ENCODE results near the gene PNKD.

DNA sequence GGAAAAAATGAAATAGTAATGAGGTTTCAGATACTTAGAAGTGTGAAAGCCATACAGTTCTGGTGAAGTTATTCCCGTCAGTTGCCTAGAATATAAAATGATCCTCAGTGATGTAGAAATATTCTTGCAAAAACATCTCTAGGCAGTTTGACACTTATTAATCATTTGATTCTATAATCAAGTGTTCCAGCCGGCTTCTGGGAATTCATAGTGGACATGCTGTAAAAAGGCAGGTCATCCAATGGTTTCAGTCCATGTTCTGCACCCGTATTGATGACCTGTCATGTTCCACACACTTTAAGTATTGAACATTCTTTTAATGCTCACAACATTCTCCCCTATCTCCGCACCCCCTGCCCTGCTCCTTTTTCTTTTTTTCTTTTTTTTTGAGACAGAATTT lies 33.5 kb upstream of the PNKD start:
- no peak for TF ChIP-seq ZBTB40 (IDR thresholded peaks at IDR 0.05; ENCODE audit: borderline replicate concordance)
- TF ChIP-seq RELA (IDR thresholded peaks at IDR 0.05; ENCODE audit: borderline replicate concordance, partially characterized antibody), result no peak
- peak; percentile 65; the same call in 1 of the 2 replicates for TF ChIP-seq POLR2AphosphoS5 (IDR thresholded peaks at IDR 0.05; ENCODE audit: low read length)
- TF ChIP-seq, protein P1, sequence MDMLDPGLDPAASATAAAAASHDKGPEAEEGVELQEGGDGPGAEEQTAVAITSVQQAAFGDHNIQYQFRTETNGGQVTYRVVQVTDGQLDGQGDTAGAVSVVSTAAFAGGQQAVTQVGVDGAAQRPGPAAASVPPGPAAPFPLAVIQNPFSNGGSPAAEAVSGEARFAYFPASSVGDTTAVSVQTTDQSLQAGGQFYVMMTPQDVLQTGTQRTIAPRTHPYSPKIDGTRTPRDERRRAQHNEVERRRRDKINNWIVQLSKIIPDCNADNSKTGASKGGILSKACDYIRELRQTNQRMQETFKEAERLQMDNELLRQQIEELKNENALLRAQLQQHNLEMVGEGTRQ (IDR thresholded peaks at IDR 0.05; ENCODE audit: borderline replicate concordance, low read depth, low read length), result no peak
- TF ChIP-seq WRNIP1 (IDR thresholded peaks at IDR 0.05; ENCODE audit: borderline replicate concordance, low read depth, low read length), result no peak
- TF ChIP-seq, protein P2, sequence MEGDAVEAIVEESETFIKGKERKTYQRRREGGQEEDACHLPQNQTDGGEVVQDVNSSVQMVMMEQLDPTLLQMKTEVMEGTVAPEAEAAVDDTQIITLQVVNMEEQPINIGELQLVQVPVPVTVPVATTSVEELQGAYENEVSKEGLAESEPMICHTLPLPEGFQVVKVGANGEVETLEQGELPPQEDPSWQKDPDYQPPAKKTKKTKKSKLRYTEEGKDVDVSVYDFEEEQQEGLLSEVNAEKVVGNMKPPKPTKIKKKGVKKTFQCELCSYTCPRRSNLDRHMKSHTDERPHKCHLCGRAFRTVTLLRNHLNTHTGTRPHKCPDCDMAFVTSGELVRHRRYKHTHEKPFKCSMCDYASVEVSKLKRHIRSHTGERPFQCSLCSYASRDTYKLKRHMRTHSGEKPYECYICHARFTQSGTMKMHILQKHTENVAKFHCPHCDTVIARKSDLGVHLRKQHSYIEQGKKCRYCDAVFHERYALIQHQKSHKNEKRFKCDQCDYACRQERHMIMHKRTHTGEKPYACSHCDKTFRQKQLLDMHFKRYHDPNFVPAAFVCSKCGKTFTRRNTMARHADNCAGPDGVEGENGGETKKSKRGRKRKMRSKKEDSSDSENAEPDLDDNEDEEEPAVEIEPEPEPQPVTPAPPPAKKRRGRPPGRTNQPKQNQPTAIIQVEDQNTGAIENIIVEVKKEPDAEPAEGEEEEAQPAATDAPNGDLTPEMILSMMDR (IDR thresholded peaks at IDR 0.05 in 2 of 3, conservative IDR thresholded peaks at IDR 0.05 in 1 of 3; ENCODE audit: control insufficient read depth in 2 of 3, extremely low read depth in 1 of 3, insufficient read depth in 1 of 3, low read depth in 3 of 3, low read length in 3 of 3), result no peak
- no peak for TF ChIP-seq ZSCAN29 (IDR thresholded peaks at IDR 0.05)
- no peak for TF ChIP-seq POLR2A (IDR thresholded peaks at IDR 0.05; ENCODE audit: low read depth, low read length)
- no peak for TF ChIP-seq NR2F1 (conservative IDR thresholded peaks at IDR 0.05)
